Right atrium auricular region (tissue), 2 donors: ENCODE data around the gene ZNF627. TPM values are rescaled to one million over a fixed set of nuclear protein-coding genes. Genes with fewer than 3 reads are reported as not detected.
"Not testable (repeated sequence)": the region's sequence is repeated elsewhere in the genome, so short reads cannot be mapped to it uniquely, and the experiment has no call there.

ENCODE experiments used
- DNase-seq: peaks from one replicate; pipeline ENCODE4 v3.0.0-alpha.2; 2019; ENCODE audit warnings: low spot score
- H3K27ac ChIP-seq, 2 donors: fragments of 200-600 bp; sonication (generic); 1 replicate in 1 of 2; 2 replicates in 1 of 2; pipeline ENCODE4 v1.5.1; 2016 to 2019
- H3K27me3 ChIP-seq, 2 donors: fragments of 200-600 bp; sonication (generic); one replicate each; pipeline versions ENCODE4 v1.5.1 to v1.6.0; 2017 to 2019
- H3K36me3 ChIP-seq: fragments of 200-600 bp; sonication (generic); one replicate; pipeline ENCODE4 v1.5.1; 2016
- H3K4me1 ChIP-seq, 2 donors: fragments of 200-600 bp; sonication (generic); one replicate each; pipeline versions ENCODE4 v1.5.1 to v1.6.0; 2017 to 2019
- H3K4me3 ChIP-seq, 2 donors: fragments of 200-600 bp; sonication (generic); 1 replicate in 1 of 2; 2 replicates in 1 of 2; pipeline ENCODE4 v1.5.1; 2017 to 2019; ENCODE audit warnings: mild to moderate bottlenecking in 1 of 2, moderate library complexity in 1 of 2
- H3K9me3 ChIP-seq, 2 donors: fragments of 200-600 bp; sonication (generic); one replicate each; pipeline ENCODE4 v1.5.1; 2019
- CTCF ChIP-seq, 2 donors: fragments of 200-600 bp; sonication (generic); IDR thresholded peaks; one replicate each; pipeline ENCODE4 v1.5.1; 2019; ENCODE audit warnings: antibody characterized with exemption in 2 of 2
- total RNA-seq, 2 donors: library from RNA; depleted of rRNA; stranded (reverse); fragments of >200 nt; gene quantifications; one replicate each; pipeline ENCODE4 v1.1.0, GENCODE V29; 2016

Gene ZNF627
- total RNA-seq, 2 donors from 2014 or later = 6.0 to 6.7 TPM

- no peaks in the 10 kb centered on the region for H3K36me3 ChIP-seq
- no peaks in the 10 kb centered on the region for H3K9me3 ChIP-seq
- peaks cover 0 to 14% of the 10 kb centered on the region in 2 donors for H3K4me1 ChIP-seq
- no peak overlapping the region for H3K4me3 ChIP-seq
- TF ChIP-seq CTCF (IDR thresholded peaks at IDR 0.05) = no peak
- no peak for DNase-seq
- no peaks in the 10 kb centered on the region for H3K27me3 ChIP-seq
- no peak overlapping the region for H3K27ac ChIP-seq
Observed at GRCh38 chr19:11626252-11626651, 29.0 kb downstream of the ZNF627 start.

GRCh38 chr19:11633223-11633622, 35.9 kb downstream of the ZNF627 start:
- Histone ChIP-seq H3K4me3 (no peak overlapping the region), H3K9me3 (no peaks in the 10 kb centered on the region), H3K4me1 (no peaks in the 10 kb centered on the region), H3K27ac (no peak overlapping the region), H3K36me3 (no peaks in the 10 kb centered on the region), H3K27me3 (no peaks in the 10 kb centered on the region)
- no peak for TF ChIP-seq CTCF (IDR thresholded peaks at IDR 0.05)
- no peak for DNase-seq

GRCh38 chr19:11634018-11634662, 36.9 kb downstream of the ZNF627 start:
- H3K9me3 ChIP-seq, H3K27ac ChIP-seq, DNase-seq, H3K36me3 ChIP-seq, H3K27me3 ChIP-seq, H3K4me3 ChIP-seq, H3K4me1 ChIP-seq: not testable (repeated sequence)

GRCh38 chr19:11639245-11639601, 41.9 kb downstream of the ZNF627 start:
- no peak for TF ChIP-seq CTCF (IDR thresholded peaks at IDR 0.05)
- Histone ChIP-seq H3K27me3 (no peaks in the 10 kb centered on the region), H3K4me1 (no peaks in the 10 kb centered on the region), H3K9me3 (no peaks in the 10 kb centered on the region), H3K4me3 (peak overlapping the region; percentile 46 to 62), H3K36me3 (no peaks in the 10 kb centered on the region), H3K27ac (no peak overlapping the region)
- DNase-seq = no peak

GRCh38 chr19:11639602-11640471, 42.6 kb downstream of the ZNF627 start:
- Histone ChIP-seq H3K27ac (peak overlapping the region in 1 of 2 donors; percentile 62), H3K4me1 (no peaks in the 10 kb centered on the region), H3K4me3 (peak overlapping the region; percentile 46 to 62), H3K36me3 (no peaks in the 10 kb centered on the region), H3K9me3 (no peaks in the 10 kb centered on the region), H3K27me3 (no peaks in the 10 kb centered on the region)
- peak; percentile 95 for DNase-seq
- TF ChIP-seq CTCF (IDR thresholded peaks at IDR 0.05) = no peak

- no peak for DNase-seq
- TF ChIP-seq CTCF (IDR thresholded peaks at IDR 0.05) = no peak
- H3K9me3 ChIP-seq = no peaks in the 10 kb centered on the region
Observed at GRCh38 chr19:11641244-11641643, 44.0 kb downstream of the ZNF627 start.

More at GRCh38 chr19:11641244-11641643, 44.0 kb downstream of the ZNF627 start:
- H3K4me1 ChIP-seq = no peaks in the 10 kb centered on the region
- H3K27me3 ChIP-seq = no peaks in the 10 kb centered on the region
- no peak overlapping the region for H3K4me3 ChIP-seq
- no peaks in the 10 kb centered on the region for H3K36me3 ChIP-seq
- H3K27ac ChIP-seq = no peak overlapping the region
